ENCODE data around the gene HSPG2. TPM values are rescaled to one million over a fixed set of nuclear protein-coding genes. Genes with fewer than 3 reads are reported as not detected.
A peak's percentile ranks its signal among the peaks of the same experiment; 100 is the strongest.

Gene HSPG2
- total and polyA plus RNA-seq, 9 of the 15 experiments (the other 6 are each of a cell fraction or from before 2014, with no cell fraction given) = 0.14 to 160 (median 15.7) TPM

- TF ChIP-seq STAT5B (CRISPR knock-in tag; IDR thresholded peaks at IDR 0.05) (no peak), ZNF165 (CRISPR knock-in tag; IDR thresholded peaks at IDR 0.05; ENCODE audit: borderline replicate concordance) (no peak; the same call in 1 of the 2 replicates), TAF1 (IDR thresholded peaks at IDR 0.05; ENCODE audit: control insufficient read depth, extremely low read depth, insufficient read depth, low read length, severe bottlenecking) (peak; percentile 97), SP2 (IDR thresholded peaks at IDR 0.05; ENCODE audit: extremely low read depth, low read depth, low read length, poor library complexity, severe bottlenecking) (no peak), PTBP1 (IDR thresholded peaks at IDR 0.05; ENCODE audit: low read depth, low read length) (0 out of 2 replicates have a peak, but pooled peaks have one; percentile 63), KAT8 (IDR thresholded peaks at IDR 0.05; ENCODE audit: low read depth) (no peak), HOXB6 (CRISPR knock-in tag; IDR thresholded peaks at IDR 0.05; ENCODE audit: borderline replicate concordance) (peak; percentile 17; the same call in 1 of the 2 replicates), RNF219 (CRISPR knock-in tag; IDR thresholded peaks at IDR 0.05) (peak; percentile 57; the same call in 1 of the 2 replicates), RAD21 (CRISPR knock-in tag; conservative IDR thresholded peaks at IDR 0.05 in 1 of 2, IDR thresholded peaks at IDR 0.05 in 1 of 2) (no peak), ZKSCAN3 (CRISPR knock-in tag; IDR thresholded peaks at IDR 0.05) (no peak), ZNF121 (CRISPR knock-in tag; conservative IDR thresholded peaks at IDR 0.05) (0 out of 2 replicates have a peak, but pooled peaks have one; percentile 23), MTA1 (IDR thresholded peaks at IDR 0.05; ENCODE audit: borderline replicate concordance) (peak; percentile 55), GATAD2A (IDR thresholded peaks at IDR 0.05) (no peak), MYC (IDR thresholded peaks at IDR 0.05; ENCODE audit: low read depth, low read length) (peak; percentile 35), MYC (CRISPR knock-in tag; IDR thresholded peaks at IDR 0.05; ENCODE audit: borderline replicate concordance, low read depth) (peak; percentile 87; the same call in 1 of the 2 replicates), ZNF280A (IDR thresholded peaks at IDR 0.05; ENCODE audit: low read depth, partially characterized antibody) (peak; percentile 11)
- TF ChIP-seq, protein P1, sequence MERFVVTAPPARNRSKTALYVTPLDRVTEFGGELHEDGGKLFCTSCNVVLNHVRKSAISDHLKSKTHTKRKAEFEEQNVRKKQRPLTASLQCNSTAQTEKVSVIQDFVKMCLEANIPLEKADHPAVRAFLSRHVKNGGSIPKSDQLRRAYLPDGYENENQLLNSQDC (CRISPR knock-in tag; IDR thresholded peaks at IDR 0.05) = no peak; the same call in none of the 2 replicates
- TF ChIP-seq, protein P2, sequence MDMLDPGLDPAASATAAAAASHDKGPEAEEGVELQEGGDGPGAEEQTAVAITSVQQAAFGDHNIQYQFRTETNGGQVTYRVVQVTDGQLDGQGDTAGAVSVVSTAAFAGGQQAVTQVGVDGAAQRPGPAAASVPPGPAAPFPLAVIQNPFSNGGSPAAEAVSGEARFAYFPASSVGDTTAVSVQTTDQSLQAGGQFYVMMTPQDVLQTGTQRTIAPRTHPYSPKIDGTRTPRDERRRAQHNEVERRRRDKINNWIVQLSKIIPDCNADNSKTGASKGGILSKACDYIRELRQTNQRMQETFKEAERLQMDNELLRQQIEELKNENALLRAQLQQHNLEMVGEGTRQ (CRISPR knock-in tag; IDR thresholded peaks at IDR 0.05) = no peak
- TF ChIP-seq, protein P3, sequence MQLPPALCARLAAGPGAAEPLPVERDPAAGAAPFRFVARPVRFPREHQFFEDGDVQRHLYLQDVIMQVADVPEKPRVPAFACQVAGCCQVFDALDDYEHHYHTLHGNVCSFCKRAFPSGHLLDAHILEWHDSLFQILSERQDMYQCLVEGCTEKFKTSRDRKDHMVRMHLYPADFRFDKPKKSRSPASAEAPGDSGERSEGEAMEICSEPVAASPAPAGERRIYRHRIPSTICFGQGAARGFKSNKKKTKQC (CRISPR knock-in tag; IDR thresholded peaks at IDR 0.05) = peak; percentile 16
- TF ChIP-seq, protein P4, sequence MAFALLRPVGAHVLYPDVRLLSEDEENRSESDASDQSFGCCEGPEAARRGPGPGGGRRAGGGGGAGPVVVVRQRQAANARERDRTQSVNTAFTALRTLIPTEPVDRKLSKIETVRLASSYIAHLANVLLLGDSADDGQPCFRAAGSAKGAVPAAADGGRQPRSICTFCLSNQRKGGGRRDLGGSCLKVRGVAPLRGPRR (CRISPR knock-in tag; IDR thresholded peaks at IDR 0.05) = peak; percentile 78; the same call in 1 of the 2 replicates
These were observed 154.0 kb downstream of the HSPG2 start, which contains the start of gene USP48 (continued) for GRCh38 chr1:21782868-21783678.
